Trophoblast cell (in vitro differentiated cells and primary cell): ENCODE measurements around the gene TRMT13.

Experiments used
- DNase-seq, 2 donors: peaks; one replicate each; pipeline ENCODE4 v3.0.0-alpha.2; 2016
- H2AFZ ChIP-seq: 2 replicates; pipeline ENCODE4 v1.6.1; 2013; ENCODE audit warnings: low read length, moderate library complexity, mild to moderate bottlenecking; ENCODE audit not compliant: insufficient read depth, poor library complexity
- H2AK5ac ChIP-seq: 2 replicates; pipeline ENCODE4 v1.6.1; 2013; ENCODE audit warnings: mild to moderate bottlenecking, low read length
- H2BK120ac ChIP-seq: 2 replicates; pipeline ENCODE4 v1.6.1; 2013; ENCODE audit warnings: low read length, mild to moderate bottlenecking, moderate library complexity; ENCODE audit not compliant: insufficient read depth, poor library complexity
- H2BK12ac ChIP-seq: 2 replicates; pipeline ENCODE4 v1.6.1; 2013; ENCODE audit warnings: mild to moderate bottlenecking, low read length, moderate library complexity
- H2BK5ac ChIP-seq: 2 replicates; pipeline ENCODE4 v1.6.1; 2013; ENCODE audit warnings: low read length, low read depth, moderate library complexity, mild to moderate bottlenecking; ENCODE audit not compliant: poor library complexity
- H3K14ac ChIP-seq: 2 replicates; pipeline ENCODE4 v1.6.1; 2013; ENCODE audit warnings: mild to moderate bottlenecking, low read length
- H3K18ac ChIP-seq: 2 replicates; pipeline ENCODE4 v1.6.1; 2013; ENCODE audit warnings: mild to moderate bottlenecking, low read length
- H3K23ac ChIP-seq: 2 replicates; pipeline ENCODE4 v1.6.1; 2013; ENCODE audit warnings: low read length
- H3K27ac ChIP-seq: 2 replicates; pipeline ENCODE4 v1.5.1; 2013; ENCODE audit warnings: low read depth, mild to moderate bottlenecking, inconsistent platforms, low read length, moderate library complexity
- H3K27me3 ChIP-seq: 2 replicates; pipeline ENCODE4 v1.6.1; 2013; ENCODE audit warnings: inconsistent platforms, mild to moderate bottlenecking, low read length, moderate library complexity; ENCODE audit not compliant: insufficient read depth
- H3K36me3 ChIP-seq, 2 experiments: 1 replicate in 1 of 2; 2 replicates in 1 of 2; pipeline ENCODE4 v1.6.1; 2013; ENCODE audit warnings: low read length in 2 of 2, mild to moderate bottlenecking in 2 of 2, moderate library complexity in 1 of 2; ENCODE audit not compliant: insufficient read depth in 2 of 2, control insufficient read depth in 1 of 2
- H3K4ac ChIP-seq: 2 replicates; pipeline ENCODE4 v1.6.1; 2013; ENCODE audit warnings: low read depth, mild to moderate bottlenecking, low read length, moderate library complexity
- H3K4me1 ChIP-seq, 2 experiments: 1 replicate in 1 of 2; 2 replicates in 1 of 2; pipeline ENCODE4 v1.6.1; 2013; ENCODE audit warnings: low read length in 2 of 2, mild to moderate bottlenecking in 2 of 2, moderate library complexity in 1 of 2; ENCODE audit not compliant: insufficient read depth in 2 of 2, control insufficient read depth in 1 of 2
- H3K4me2 ChIP-seq: 2 replicates; pipeline ENCODE4 v1.6.1; 2013; ENCODE audit warnings: inconsistent platforms, mild to moderate bottlenecking, low read length, moderate library complexity
- H3K4me3 ChIP-seq: 2 replicates; pipeline ENCODE4 v1.5.1; 2013; ENCODE audit warnings: mild to moderate bottlenecking, low read depth, low read length, inconsistent platforms
- H3K79me1 ChIP-seq: one replicate; pipeline ENCODE4 v1.6.1; 2013; ENCODE audit warnings: low read length
- H3K79me2 ChIP-seq: 2 replicates; pipeline ENCODE4 v1.6.1; 2013; ENCODE audit warnings: low read length, mild to moderate bottlenecking; ENCODE audit not compliant: control insufficient read depth, insufficient read depth, poor library complexity
- H3K9ac ChIP-seq: 2 replicates; pipeline ENCODE4 v1.6.1; 2013; ENCODE audit warnings: mild to moderate bottlenecking, low read length
- H3K9me3 ChIP-seq: 2 replicates; pipeline ENCODE4 v1.6.1; 2013; ENCODE audit warnings: low read depth, mild to moderate bottlenecking, control low read depth, inconsistent platforms, low read length; ENCODE audit not compliant: insufficient read depth
- H4K12ac ChIP-seq: 2 replicates; pipeline ENCODE4 v1.6.1; 2013; ENCODE audit warnings: low read depth, mild to moderate bottlenecking, low read length, moderate library complexity
- H4K8ac ChIP-seq: 2 replicates; pipeline ENCODE4 v1.6.1; 2013; ENCODE audit warnings: low read depth, mild to moderate bottlenecking, low read length, moderate library complexity
- H4K91ac ChIP-seq: one replicate; pipeline ENCODE4 v1.6.1; 2013; ENCODE audit warnings: low read depth, mild to moderate bottlenecking, low read length, moderate library complexity
- WGBS: extraction: QIAGEN DNeasy Blood & Tissue Kit; methylation state at CpG from one replicate; pipeline ENCODE4 v1.1.7; 2013; ENCODE audit warnings: missing lambda C conversion rate; ENCODE audit not compliant: insufficient read length, insufficient coverage; ENCODE audit errors: extremely low coverage; 5-methylcytosine and 5-hydroxymethylcytosine counted together

The TRMT13 gene

DNA sequence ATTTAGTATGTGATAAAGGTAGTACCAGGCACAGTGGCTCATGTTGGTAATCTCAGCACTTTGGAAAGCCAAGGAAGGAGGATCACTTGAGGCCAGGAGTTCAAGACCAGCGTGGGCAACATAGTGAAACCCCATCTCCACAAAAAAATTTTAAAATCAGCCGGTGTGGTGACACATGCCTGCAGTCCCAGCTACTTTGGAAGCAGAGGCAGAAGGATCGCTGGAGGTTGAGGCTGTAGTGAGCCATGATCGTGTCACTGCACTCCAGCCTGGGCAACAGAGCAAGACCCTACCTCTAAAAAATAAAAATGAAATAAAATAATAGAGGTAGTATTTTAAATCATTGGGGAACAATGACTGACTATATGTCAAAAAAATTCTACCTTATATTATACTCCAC lies 17.4 kb upstream of the TRMT13 start:
- Histone ChIP-seq H3K9me3 (no peaks in the 10 kb centered on the region), H3K14ac (no peak overlapping the region), H2AK5ac (no peak overlapping the region), H4K12ac (no peak overlapping the region), H2BK5ac (no peak overlapping the region), H2BK12ac (no peak overlapping the region), H4K8ac (no peak overlapping the region), H2AFZ (no peak overlapping the region), H3K79me2 (no peaks in the 10 kb centered on the region), H3K36me3 (peaks cover 0 to 6% of the 10 kb centered on the region in 2 experiments), H3K9ac (no peak overlapping the region), H3K4me3 (no peak overlapping the region), H3K27ac (no peak overlapping the region), H3K4me2 (no peak overlapping the region), H3K27me3 (no peaks in the 10 kb centered on the region), H3K79me1 (no peaks in the 10 kb centered on the region), H3K18ac (no peak overlapping the region), H3K4me1 (no peaks in the 10 kb centered on the region), H2BK120ac (no peak overlapping the region), H3K23ac (no peak overlapping the region), H3K4ac (no peak overlapping the region), H4K91ac (no peak overlapping the region)
- DNase-seq: no peak
- WGBS: no CpG with 5 or more reads among the region's 4 CpGs

GRCh38 chr1:100122177-100122576 lies 10.8 kb upstream of the TRMT13 start:
- H4K91ac ChIP-seq: no peak overlapping the region
- no peak overlapping the region for H2BK12ac ChIP-seq

GRCh38 chr1:100127226-100127625 lies 5.7 kb upstream of the TRMT13 start:
- Histone ChIP-seq H3K14ac (no peak overlapping the region), H4K12ac (no peak overlapping the region), H2BK5ac (no peak overlapping the region), H2AK5ac (no peak overlapping the region), H3K4ac (no peak overlapping the region), H3K4me1 (no peaks in the 10 kb centered on the region), H3K36me3 (peaks cover 2 to 6% of the 10 kb centered on the region in 2 experiments), H3K4me3 (no peak overlapping the region), H3K79me2 (peaks cover 4% of the 10 kb centered on the region), H2BK120ac (no peak overlapping the region), H2AFZ (no peak overlapping the region), H3K4me2 (no peak overlapping the region), H3K9ac (no peak overlapping the region), H3K27ac (no peak overlapping the region), H4K91ac (no peak overlapping the region), H3K27me3 (no peaks in the 10 kb centered on the region), H3K18ac (no peak overlapping the region), H3K23ac (no peak overlapping the region), H3K79me1 (no peaks in the 10 kb centered on the region), H4K8ac (no peak overlapping the region), H2BK12ac (no peak overlapping the region), H3K9me3 (no peaks in the 10 kb centered on the region)
- no peak for DNase-seq
- no CpG with 5 or more reads among the region's 1 CpG for WGBS

More at GRCh38 chr1:100122177-100122576, 10.8 kb upstream of the TRMT13 start:
- H2BK5ac ChIP-seq: no peak overlapping the region
- no peak overlapping the region for H3K27ac ChIP-seq
- H3K27me3 ChIP-seq: no peaks in the 10 kb centered on the region
- no peak overlapping the region for H3K18ac ChIP-seq
- no peak overlapping the region for H3K4ac ChIP-seq
- H4K12ac ChIP-seq: no peak overlapping the region
- H3K4me3 ChIP-seq: no peak overlapping the region
- no peak overlapping the region for H3K14ac ChIP-seq
- no CpG with 5 or more reads among the region's 1 CpG for WGBS
- H3K36me3 ChIP-seq: peaks cover 2 to 13% of the 10 kb centered on the region in 2 experiments
- no peaks in the 10 kb centered on the region for H3K79me2 ChIP-seq
- H2BK120ac ChIP-seq: no peak overlapping the region
- H3K9ac ChIP-seq: no peak overlapping the region
- no peak overlapping the region for H3K23ac ChIP-seq
- DNase-seq: no peak
- no peaks in the 10 kb centered on the region for H3K79me1 ChIP-seq
- H3K4me2 ChIP-seq: no peak overlapping the region
- H2AK5ac ChIP-seq: no peak overlapping the region
- H4K8ac ChIP-seq: no peak overlapping the region
- no peaks in the 10 kb centered on the region for H3K9me3 ChIP-seq
- no peak overlapping the region for H2AFZ ChIP-seq
- H3K4me1 ChIP-seq: no peaks in the 10 kb centered on the region

- no peak for DNase-seq
- H2BK5ac ChIP-seq: no peak overlapping the region
- peaks cover 10% of the 10 kb centered on the region for H3K79me2 ChIP-seq
- no peak overlapping the region for H2AK5ac ChIP-seq
- H3K14ac ChIP-seq: no peak overlapping the region
- no peak overlapping the region for H2AFZ ChIP-seq
- no CpG with 5 or more reads among the region's 5 CpGs for WGBS
- no peak overlapping the region for H4K8ac ChIP-seq
- no peak overlapping the region for H3K4me3 ChIP-seq
- H3K27ac ChIP-seq: no peak overlapping the region
- peaks cover 6% of the 10 kb centered on the region for H3K79me1 ChIP-seq
- H4K91ac ChIP-seq: no peak overlapping the region
- no peak overlapping the region for H2BK12ac ChIP-seq
- H3K27me3 ChIP-seq: no peaks in the 10 kb centered on the region
- no peak overlapping the region for H3K18ac ChIP-seq
- no peak overlapping the region for H3K9ac ChIP-seq
- no peak overlapping the region for H3K4me2 ChIP-seq
- no peak overlapping the region for H2BK120ac ChIP-seq
- peak overlapping the region; percentile 12 for H3K4ac ChIP-seq
- no peak overlapping the region for H3K23ac ChIP-seq
- no peak overlapping the region for H4K12ac ChIP-seq
- H3K4me1 ChIP-seq: peaks cover 0 to 1% of the 10 kb centered on the region in 2 experiments
- no peaks in the 10 kb centered on the region for H3K36me3 ChIP-seq
- no peaks in the 10 kb centered on the region for H3K9me3 ChIP-seq
Measured at GRCh38 chr1:100130552-100131077, 2.3 kb upstream of the TRMT13 start.
